ENCODE data around the gene PCGF2. TPM values are rescaled to one million over a fixed set of nuclear protein-coding genes. Genes with fewer than 3 reads are reported as not detected.

Gene PCGF2
- total RNA-seq, 2 donors from 2014 or later: 101 to 106 TPM

GRCh38 chr17:38731526-38732294 is 16.4 kb downstream of the PCGF2 start:
- no peak overlapping the region for H3K27ac ChIP-seq (ENCODE audit: low read depth, low read length)
- H3K9ac ChIP-seq (ENCODE audit: extremely low read depth, low read length, poor library complexity, severe bottlenecking): no peak overlapping the region
- Mint-ChIP-seq H3K36me3 (ENCODE audit: low read depth) (peaks cover 24% of the 10 kb centered on the region), H3K27me3 (ENCODE audit: insufficient read depth) (peaks cover 4% of the 10 kb centered on the region), H3K4me3 (no peak overlapping the region), H3K9me3 (no peaks in the 10 kb centered on the region), H3K27ac (peak overlapping the region; percentile 26), H3K4me1 (peaks cover 11% of the 10 kb centered on the region)
- no peak for TF ChIP-seq CTCF (conservative IDR thresholded peaks at IDR 0.05)
- peaks cover 3% of the 10 kb centered on the region for H3K4me1 ChIP-seq (ENCODE audit: control insufficient read depth, insufficient read depth, low read length)
- WGBS, 2 experiments (ENCODE audit: insufficient coverage in 1 of 2, insufficient read length in 1 of 2): 97 to 99% methylated on average over 7 to 8 of the region's 8 CpGs
- H3K36me3 ChIP-seq (ENCODE audit: control insufficient read depth, insufficient read depth, low read length): peaks cover 36% of the 10 kb centered on the region
- H3K27me3 ChIP-seq (ENCODE audit: control insufficient read depth, insufficient read depth, low read length, poor library complexity, severe bottlenecking): no peaks in the 10 kb centered on the region
- DNase-seq: no peak
- H3K9me3 ChIP-seq (ENCODE audit: control insufficient read depth, low read length): no peaks in the 10 kb centered on the region
- H3K4me3 ChIP-seq (ENCODE audit: low read length): peak overlapping the region; percentile 88

- peak overlapping the region; percentile 78 for H3K4me3 Mint-ChIP-seq
- H3K9ac ChIP-seq (ENCODE audit: extremely low read depth, low read length, poor library complexity, severe bottlenecking): peak overlapping the region; percentile 64
- H3K27ac ChIP-seq (ENCODE audit: low read depth, low read length): peak overlapping the region; percentile 72
Observed at GRCh38 chr17:38730526-38731379, 17.4 kb downstream of the PCGF2 start.

More at GRCh38 chr17:38730526-38731379, 17.4 kb downstream of the PCGF2 start:
- Histone ChIP-seq H3K9me3 (ENCODE audit: control insufficient read depth, low read length) (no peaks in the 10 kb centered on the region), H3K27me3 (ENCODE audit: control insufficient read depth, insufficient read depth, low read length, poor library complexity, severe bottlenecking) (no peaks in the 10 kb centered on the region), H3K4me3 (ENCODE audit: low read length) (peak overlapping the region; percentile 88), H3K36me3 (ENCODE audit: control insufficient read depth, insufficient read depth, low read length) (peaks cover 29% of the 10 kb centered on the region), H3K4me1 (ENCODE audit: control insufficient read depth, insufficient read depth, low read length) (peaks cover 3% of the 10 kb centered on the region)
- peaks cover 24% of the 10 kb centered on the region for H3K36me3 Mint-ChIP-seq (ENCODE audit: low read depth)
- peaks cover 4% of the 10 kb centered on the region for H3K27me3 Mint-ChIP-seq (ENCODE audit: insufficient read depth)
- H3K27ac Mint-ChIP-seq: peak overlapping the region; percentile 88
- WGBS, 2 experiments (ENCODE audit: insufficient coverage in 1 of 2, insufficient read length in 1 of 2): 27 to 29% methylated on average over 20 to 27 of the region's 27 CpGs
- H3K9me3 Mint-ChIP-seq: no peaks in the 10 kb centered on the region
- no peak for TF ChIP-seq CTCF (conservative IDR thresholded peaks at IDR 0.05)
- peaks cover 11% of the 10 kb centered on the region for H3K4me1 Mint-ChIP-seq
- DNase-seq: peak; percentile 88

Data from endodermal cell (in vitro differentiated cells).